ENCODE data around the gene UNC5CL.

UNC5CL gene

GRCh38 chr6:41050536-41050935 is 11.5 kb upstream of the UNC5CL start:
- POLR2A ChIA-PET, result no interaction called here
- CTCF ChIA-PET, result interaction anchor here (1.3 to 10.1 kb wide), 4 partner anchors 11 to 23 kb away, joined by 3 to 90 read pairs (median 17); partner anchors contain the start of gene UNC5CL
- DNase-seq (ENCODE audit: low read depth, low spot score), result no peak
- no peak overlapping the region for H3K4me3 ChIP-seq (ENCODE audit: low read depth, low read length)
- no peak for TF ChIP-seq CTCF (IDR thresholded peaks at IDR 0.05; ENCODE audit: insufficient read depth, low read length, missing control alignments)

GRCh38 chr6:41049955-41050354 is 10.9 kb upstream of the UNC5CL start:
- no peak overlapping the region for H3K4me3 ChIP-seq (ENCODE audit: low read depth, low read length)
- TF ChIP-seq CTCF (IDR thresholded peaks at IDR 0.05; ENCODE audit: insufficient read depth, low read length, missing control alignments), result no peak
- no peak for DNase-seq (ENCODE audit: low read depth, low spot score)
- ChIA-PET POLR2A (no interaction called here), CTCF (interaction anchor here (1.2 to 10.1 kb wide), 5 partner anchors 13 to 227 kb away, joined by 3 to 90 read pairs (median 15); partner anchors contain the start of gene UNC5CL)

DNA sequence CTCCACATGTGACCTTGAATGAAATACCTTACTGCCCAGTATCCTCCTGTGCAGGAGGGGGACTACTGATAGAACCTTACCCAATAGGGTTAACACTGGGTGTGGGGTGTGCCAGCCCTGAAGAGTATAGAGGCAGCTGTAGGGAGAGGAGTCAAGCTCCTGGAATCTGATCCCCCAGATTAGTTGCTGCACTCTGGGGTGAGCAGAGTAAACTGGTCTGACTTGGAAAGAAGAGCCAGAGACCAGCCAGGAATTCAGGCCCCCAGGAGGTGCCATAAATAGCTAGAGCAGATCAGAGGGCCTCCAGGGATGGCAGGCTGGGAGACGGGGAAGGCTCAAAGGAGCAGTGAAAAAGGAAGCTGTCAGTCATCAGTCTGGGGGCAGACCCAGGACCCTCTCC is 10.5 kb upstream of the UNC5CL start:
- POLR2A ChIA-PET, result no interaction called here
- no peak for TF ChIP-seq CTCF (IDR thresholded peaks at IDR 0.05; ENCODE audit: insufficient read depth, low read length, missing control alignments)
- CTCF ChIA-PET, result interaction anchor here (1.2 to 10.1 kb wide), 7 partner anchors 9 to 227 kb away, joined by 3 to 90 read pairs (median 5); partner anchors contain the start of gene UNC5CL
- no peak for DNase-seq (ENCODE audit: low read depth, low spot score)
- no peak overlapping the region for H3K4me3 ChIP-seq (ENCODE audit: low read depth, low read length)

DNA sequence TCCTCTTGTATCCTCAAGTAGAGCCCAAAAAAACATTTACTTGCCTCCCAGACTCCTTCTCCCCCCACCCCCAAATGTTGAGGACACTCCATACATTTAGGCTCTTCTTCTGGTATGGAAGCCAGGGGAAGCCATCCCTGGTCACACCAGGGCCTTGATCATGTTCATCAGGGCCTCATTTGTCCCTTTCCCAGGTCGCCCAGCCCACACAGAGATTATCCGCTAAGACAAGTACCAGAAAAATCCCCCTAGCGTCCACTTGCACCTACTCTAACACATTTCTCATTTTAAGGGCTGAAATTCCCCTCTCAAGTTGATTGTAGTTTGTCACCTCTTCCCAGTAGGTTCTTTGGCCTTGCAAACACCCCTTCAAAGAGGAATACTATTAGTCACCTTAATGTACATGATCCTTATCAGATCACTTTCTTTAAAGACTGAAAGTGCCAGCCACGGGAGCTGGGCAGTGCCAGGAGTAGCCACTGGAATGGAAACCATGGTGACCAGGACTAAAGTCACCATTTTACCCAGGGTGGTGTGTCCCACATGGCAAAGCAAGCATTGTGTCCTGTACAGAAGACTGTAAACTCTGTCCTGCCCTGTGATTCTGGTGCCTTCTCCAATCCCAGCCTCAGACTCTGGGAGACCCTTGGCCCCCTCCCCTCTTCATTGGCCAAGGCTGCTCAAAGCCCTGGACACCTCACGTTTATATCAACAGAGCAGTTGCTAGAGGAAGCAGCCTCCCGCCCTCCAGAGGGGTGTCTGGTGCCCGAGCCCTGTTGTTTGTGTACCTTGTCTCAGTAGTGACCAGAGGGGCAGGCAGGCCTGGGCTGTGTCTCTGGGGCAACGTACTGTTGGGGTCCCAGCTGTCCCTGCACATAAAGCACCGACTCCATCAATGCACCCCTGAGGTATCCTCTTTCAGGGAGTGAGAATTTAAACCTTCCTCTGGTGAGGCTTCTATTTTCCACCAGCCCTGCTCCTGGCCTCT is 9.0 kb upstream of the UNC5CL start:
- no peak overlapping the region for H3K4me3 ChIP-seq (ENCODE audit: low read depth, low read length)
- POLR2A ChIA-PET, result no interaction called here
- CTCF ChIA-PET, result interaction anchor here (1.2 to 10.1 kb wide), 6 partner anchors 11 to 154 kb away, joined by 3 to 90 read pairs (median 10); partner anchors contain the start of gene UNC5CL
- TF ChIP-seq CTCF (IDR thresholded peaks at IDR 0.05; ENCODE audit: insufficient read depth, low read length, missing control alignments), result no peak
- no peak for DNase-seq (ENCODE audit: low read depth, low spot score)

DNA sequence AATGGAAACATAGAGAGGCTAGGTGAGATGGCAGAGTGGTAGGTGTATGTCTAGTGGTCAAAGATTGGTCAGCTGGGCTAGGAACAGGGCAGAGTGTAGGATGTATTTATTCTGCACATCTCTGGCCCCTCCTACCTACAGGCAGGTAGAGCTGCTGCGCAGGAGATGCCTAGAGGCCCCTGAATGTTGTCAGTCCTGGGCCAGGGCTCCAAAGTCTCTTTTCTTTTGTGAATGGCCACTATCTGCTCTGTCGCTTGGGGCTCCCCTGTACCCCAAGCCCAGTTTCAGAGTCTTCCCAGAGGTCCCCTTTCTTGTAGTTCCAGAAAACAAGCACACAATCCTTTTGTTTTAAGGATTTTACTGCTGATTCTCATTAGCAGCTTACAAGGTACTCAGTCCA is 8.3 kb upstream of the UNC5CL start:
- POLR2A ChIA-PET, result no interaction called here

More for the DNA sequence above, 8.3 kb upstream of the UNC5CL start:
- no peak for DNase-seq (ENCODE audit: low read depth, low spot score)
- CTCF ChIA-PET, result interaction anchor here (1.1 to 9.1 kb wide), 3 partner anchors 18 to 153 kb away, joined by 3 to 99 read pairs (median 4); no protein-coding TSS in a partner anchor
- H3K4me3 ChIP-seq (ENCODE audit: low read depth, low read length), result no peak overlapping the region
- TF ChIP-seq CTCF (IDR thresholded peaks at IDR 0.05; ENCODE audit: insufficient read depth, low read length, missing control alignments), result no peak
